H1 (cell line): ENCODE results near the gene BNC2. TPM values are rescaled to one million over a fixed set of nuclear protein-coding genes. Genes with fewer than 3 reads are reported as not detected.

Experiments used
- CTCF ChIA-PET: fragments of 300-600 bp; sonication (Branson Sonifier 250); formaldehyde crosslinking; loops from one replicate; lab custom pipeline; 2021; ENCODE audit not compliant: partially characterized antibody; lab: Charles Lee
- POLR2A ChIA-PET: fragments of 300-600 bp; sonication (Branson Sonifier 250); formaldehyde crosslinking; loops from one replicate; lab custom pipeline; 2021; ENCODE audit warnings: inconsistent platforms; ENCODE audit not compliant: partially characterized antibody; lab: Charles Lee
- DNase-seq, 2 experiments: peaks; one replicate each; pipeline versions ENCODE4 v3.0.0 to v3.0.0-alpha.2; 2010 to 2022; ENCODE audit warnings: low spot score in 2 of 2, low read depth in 1 of 2, mixed read lengths in 1 of 2
- FAIRE-seq: peaks from 2 replicates; lab custom pipeline; 2011; peaks lifted over from hg19 to GRCh38; lab: Jason Lieb, UNC
- H2AFZ ChIP-seq: 2 replicates; pipeline ENCODE4 v1.8.1; 2012; ENCODE audit warnings: low read length, inconsistent platforms
- H2AK5ac ChIP-seq: 2 replicates; pipeline ENCODE4 v1.6.1; 2013; ENCODE audit warnings: low read depth, low read length
- H2BK120ac ChIP-seq: replicated peaks from 2 replicates; pipeline ENCODE3; 2013; ENCODE audit warnings: low read depth, low read length, inconsistent platforms
- H2BK12ac ChIP-seq: 2 replicates; pipeline ENCODE4 v1.6.1; 2013; ENCODE audit warnings: low read depth, low read length
- H2BK15ac ChIP-seq: 2 replicates; pipeline ENCODE4 v1.6.1; 2013; ENCODE audit warnings: low read length
- H2BK20ac ChIP-seq: 2 replicates; pipeline ENCODE4 v1.6.1; 2013; ENCODE audit warnings: low read length
- H2BK5ac ChIP-seq: 2 replicates; pipeline ENCODE4 v1.6.1; 2013; ENCODE audit warnings: low read depth, low read length
- H3K14ac ChIP-seq: 2 replicates; pipeline ENCODE4 v1.6.1; 2013; ENCODE audit warnings: inconsistent platforms; ENCODE audit not compliant: insufficient read length
- H3K18ac ChIP-seq: 2 replicates; pipeline ENCODE4 v1.6.1; 2013; ENCODE audit warnings: low read length; ENCODE audit errors: extremely low read depth
- H3K23ac ChIP-seq: 2 replicates; pipeline ENCODE4 v1.6.1; 2013; ENCODE audit warnings: inconsistent platforms; ENCODE audit not compliant: insufficient read length
- H3K23me2 ChIP-seq: 2 replicates; pipeline ENCODE4 v1.6.1; 2013; ENCODE audit warnings: low read depth, low read length
- H3K27ac ChIP-seq: 2 replicates; pipeline ENCODE4 v1.6.1; 2011; ENCODE audit warnings: low read depth, low read length, inconsistent platforms
- H3K27me3 ChIP-seq, 4 experiments: replicated peaks in 1 of 4; 1 replicate in 1 of 4; 2 replicates in 3 of 4; pipeline versions ENCODE4 v1.6.1 to v1.8.1; 2011 to 2013; ENCODE audit warnings: low read length in 3 of 4, mild to moderate bottlenecking in 3 of 4, inconsistent platforms in 2 of 4, mixed read lengths in 2 of 4, moderate library complexity in 1 of 4; ENCODE audit not compliant: control insufficient read depth in 3 of 4, insufficient read depth in 3 of 4; ENCODE audit errors: extremely low read depth in 1 of 4
- H3K36me3 ChIP-seq, 4 experiments: 2 replicates each; pipeline versions ENCODE4 v1.6.1 to v1.8.1; 2011 to 2013; ENCODE audit warnings: mild to moderate bottlenecking in 4 of 4, low read length in 3 of 4, moderate library complexity in 2 of 4, control low read depth in 1 of 4, inconsistent platforms in 1 of 4; ENCODE audit not compliant: insufficient read depth in 4 of 4, control insufficient read depth in 2 of 4
- H3K4ac ChIP-seq: replicated peaks from 2 replicates; pipeline ENCODE3; 2013; ENCODE audit warnings: low read length, low read depth, mixed read lengths, inconsistent platforms; ENCODE audit not compliant: insufficient read length
- H3K4me1 ChIP-seq, 4 experiments: replicated peaks in 1 of 4; 1 replicate in 1 of 4; 2 replicates in 3 of 4; pipeline versions ENCODE4 v1.6.1 to v1.8.1; 2011 to 2013; ENCODE audit warnings: low read length in 3 of 4, inconsistent platforms in 2 of 4, mixed read lengths in 1 of 4; ENCODE audit not compliant: insufficient read depth in 4 of 4, control insufficient read depth in 3 of 4
- H3K4me2 ChIP-seq, 2 experiments: 2 replicates each; pipeline versions ENCODE4 v1.6.1 to v1.8.1; 2011 to 2013; ENCODE audit warnings: low read depth in 2 of 2, low read length in 2 of 2, control low read depth in 1 of 2, inconsistent platforms in 1 of 2, mild to moderate bottlenecking in 1 of 2; ENCODE audit not compliant: insufficient read depth in 1 of 2
- H3K4me3 ChIP-seq, 4 experiments: fragments of 200-600, 300-600 bp in 1 of 4; sonication (generic), shearing (Covaris generic), sonication (Bioruptor Twin) in 1 of 4; 2 replicates each; pipeline versions ENCODE4 v1.5.1 to v1.8.1; 2011 to 2016; ENCODE audit warnings: low read length in 4 of 4, low read depth in 3 of 4, control low read depth in 2 of 4, inconsistent platforms in 2 of 4, mild to moderate bottlenecking in 2 of 4, mixed read lengths in 1 of 4, moderate library complexity in 1 of 4; ENCODE audit not compliant: insufficient read depth in 2 of 4; ENCODE audit errors: extremely low read depth in 1 of 4
- H3K56ac ChIP-seq: replicated peaks from 2 replicates; pipeline ENCODE3; 2013; ENCODE audit warnings: low read depth, mild to moderate bottlenecking, mixed read lengths, low read length, inconsistent platforms; ENCODE audit not compliant: insufficient read length
- H3K79me1 ChIP-seq: 2 replicates; pipeline ENCODE4 v1.6.1; 2013; ENCODE audit warnings: low read depth, low read length, control low read depth
- H3K79me2 ChIP-seq, 2 experiments: 2 replicates each; pipeline versions ENCODE4 v1.6.1 to v1.8.1; 2012 to 2013; ENCODE audit warnings: low read length in 2 of 2, mild to moderate bottlenecking in 2 of 2, inconsistent platforms in 1 of 2; ENCODE audit not compliant: insufficient read depth in 2 of 2, control insufficient read depth in 1 of 2
- H3K9ac ChIP-seq, 4 experiments: replicated peaks in 1 of 4; 1 replicate in 1 of 4; 2 replicates in 3 of 4; pipeline versions ENCODE4 v1.6.1 to v1.8.1; 2011 to 2013; ENCODE audit warnings: low read depth in 3 of 4, low read length in 3 of 4, control low read depth in 2 of 4, mild to moderate bottlenecking in 2 of 4, moderate library complexity in 2 of 4, inconsistent platforms in 1 of 4; ENCODE audit errors: extremely low read depth in 1 of 4
- H3K9me3 ChIP-seq, 2 experiments: 2 replicates each; pipeline versions ENCODE4 v1.6.1 to v1.8.1; 2012 to 2013; ENCODE audit warnings: mild to moderate bottlenecking in 2 of 2, moderate library complexity in 2 of 2, control low read depth in 1 of 2, inconsistent platforms in 1 of 2, low read depth in 1 of 2, low read length in 1 of 2, mixed read lengths in 1 of 2; ENCODE audit not compliant: insufficient read depth in 2 of 2
- H4K20me1 ChIP-seq, 2 experiments: replicated peaks in 1 of 2; 2 replicates each; pipeline versions ENCODE3 to v1.8.1; 2011 to 2013; ENCODE audit warnings: inconsistent platforms in 2 of 2, low read length in 2 of 2, mild to moderate bottlenecking in 1 of 2; ENCODE audit not compliant: insufficient read depth in 2 of 2, control insufficient read depth in 1 of 2
- H4K5ac ChIP-seq: 2 replicates; pipeline ENCODE4 v1.6.1; 2013; ENCODE audit warnings: low read length, low read depth, mixed read lengths, inconsistent platforms; ENCODE audit not compliant: insufficient read length
- H4K8ac ChIP-seq: 2 replicates; pipeline ENCODE4 v1.8.0; 2013; ENCODE audit warnings: mild to moderate bottlenecking, moderate library complexity, low read length, inconsistent platforms; ENCODE audit not compliant: insufficient read depth; ENCODE audit errors: extremely low read depth
- H4K91ac ChIP-seq: replicated peaks from 2 replicates; pipeline ENCODE3; 2013; ENCODE audit warnings: low read length, mixed read lengths, inconsistent platforms; ENCODE audit not compliant: insufficient read length
- EZH2 ChIP-seq: fragments of 200-600 bp; sonication (generic); IDR thresholded peaks from 2 replicates; pipeline ENCODE4 v1.7.1; 2012; ENCODE audit warnings: low read depth, mild to moderate bottlenecking, moderate library complexity, low read length, inconsistent platforms; ENCODE audit not compliant: severe bottlenecking
- MAFK ChIP-seq: IDR thresholded peaks from 2 replicates; pipeline ENCODE4 v1.6.1; 2012; ENCODE audit warnings: low read depth, mild to moderate bottlenecking, improper control_type of control experiment, low read length
- YY1 ChIP-seq: IDR thresholded peaks from 2 replicates; pipeline ENCODE4 v1.6.1; 2011; ENCODE audit warnings: low read depth, mild to moderate bottlenecking, low read length
- WGBS, 2 experiments: shearing (Covaris generic) in 1 of 2; methylation state at CpG; one replicate each; pipeline versions ENCODE4 v1.1.6 to v1.1.7; 2013 to 2015; ENCODE audit warnings: low lambda C conversion rate in 2 of 2, mixed read lengths in 2 of 2, inconsistent platforms in 1 of 2, low coverage in 1 of 2, missing lambda C conversion rate in 1 of 2; ENCODE audit not compliant: insufficient replicate concordance in 2 of 2, insufficient coverage in 1 of 2, insufficient read length in 1 of 2; ENCODE audit errors: extremely low coverage in 1 of 2, missing lambda C conversion rate in 1 of 2; 5-methylcytosine and 5-hydroxymethylcytosine counted together
- polyA plus RNA-seq, 7 experiments: library from polyadenylated mRNA; depleted of rRNA in 3 of 7; stranded (reverse) in 5 of 7; unstranded in 2 of 7; fragments of >200 nt in 5 of 7; fragments of 200-250 nt in 2 of 7; gene quantifications; 1 replicate in 5 of 7; 2 replicates in 1 of 7; 4 replicates in 1 of 7; pipeline versions ENCODE4 v1.2.1 to v1.2.3, GENCODE V29; 2011 to 2013; ENCODE audit warnings: missing spikeins in 2 of 7, mixed read lengths in 2 of 7
- total RNA-seq: library from RNA; stranded (reverse); fragmentation: NEBNext Ultra II Directional; extraction: Animal tissue kit (Norgen Biotek cat#: 25700); gene quantifications from 2 replicates; pipeline ENCODE4 v1.2.1, GENCODE V29; 2021

BNC2 gene
- total and polyA plus RNA-seq, 2 of the 8 experiments (the other 6 are each of a cell fraction or from before 2014, with no cell fraction given) = 16.0 to 26.8 TPM

- H3K79me1 ChIP-seq = no peaks in the 10 kb centered on the region
- no peak overlapping the region for H3K56ac ChIP-seq
- no peak overlapping the region for H3K9ac ChIP-seq
- H3K23ac ChIP-seq = no peak overlapping the region
- no peak overlapping the region for H2BK12ac ChIP-seq
- DNase-seq (no peak), FAIRE-seq (no peak)
- peaks cover 0 to 5% (median 2%) of the 10 kb centered on the region in 4 experiments; a peak in 3 of 7 replicates for H3K4me1 ChIP-seq
- H2BK15ac ChIP-seq = no peak overlapping the region
- H3K4me2 ChIP-seq = no peak overlapping the region
- no peaks in the 10 kb centered on the region for H3K79me2 ChIP-seq
- no peak overlapping the region for H2BK5ac ChIP-seq
- H2BK120ac ChIP-seq = no peak overlapping the region
- no peak overlapping the region for H3K4ac ChIP-seq
- no peak overlapping the region for H4K5ac ChIP-seq
- H3K14ac ChIP-seq = no peak overlapping the region
- no peak overlapping the region for H4K91ac ChIP-seq
- TF ChIP-seq YY1 (no peak), MAFK (no peak), EZH2 (no peak)
- no peaks in the 10 kb centered on the region for H4K20me1 ChIP-seq
- no peaks in the 10 kb centered on the region for H3K36me3 ChIP-seq
- H2AK5ac ChIP-seq = no peak overlapping the region
- H4K8ac ChIP-seq = no peak overlapping the region
- H2BK20ac ChIP-seq = no peak overlapping the region
- H3K18ac ChIP-seq = no peak overlapping the region
- no peak overlapping the region for H2AFZ ChIP-seq
- H3K27ac ChIP-seq = no peak overlapping the region
- WGBS, 2 experiments = 88% methylated on average over 2 of the region's 2 CpGs; no CpG with 5 or more reads in 1 of the 2 experiments
- ChIA-PET POLR2A (no interaction called here), CTCF (no interaction called here)
- no peaks in the 10 kb centered on the region for H3K27me3 ChIP-seq
- H3K9me3 ChIP-seq = no peaks in the 10 kb centered on the region
- no peak overlapping the region for H3K4me3 ChIP-seq
- H3K23me2 ChIP-seq = no peaks in the 10 kb centered on the region; the same call in 1 of the 2 replicates
Measured at GRCh38 chr9:16446636-16447035, 423.8 kb downstream of the BNC2 start.
